HG02852 (cell line): ENCODE measurements around the gene IL17RC.

Experiments
- ATAC-seq: cut with Tn5 transposase; IDR thresholded peaks from one replicate; pipeline ENCODE4 v1.9.1; 2021; ENCODE audit warnings: mild to moderate bottlenecking, moderate library complexity; ENCODE audit not compliant: unreplicated experiment

The IL17RC gene

DNA sequence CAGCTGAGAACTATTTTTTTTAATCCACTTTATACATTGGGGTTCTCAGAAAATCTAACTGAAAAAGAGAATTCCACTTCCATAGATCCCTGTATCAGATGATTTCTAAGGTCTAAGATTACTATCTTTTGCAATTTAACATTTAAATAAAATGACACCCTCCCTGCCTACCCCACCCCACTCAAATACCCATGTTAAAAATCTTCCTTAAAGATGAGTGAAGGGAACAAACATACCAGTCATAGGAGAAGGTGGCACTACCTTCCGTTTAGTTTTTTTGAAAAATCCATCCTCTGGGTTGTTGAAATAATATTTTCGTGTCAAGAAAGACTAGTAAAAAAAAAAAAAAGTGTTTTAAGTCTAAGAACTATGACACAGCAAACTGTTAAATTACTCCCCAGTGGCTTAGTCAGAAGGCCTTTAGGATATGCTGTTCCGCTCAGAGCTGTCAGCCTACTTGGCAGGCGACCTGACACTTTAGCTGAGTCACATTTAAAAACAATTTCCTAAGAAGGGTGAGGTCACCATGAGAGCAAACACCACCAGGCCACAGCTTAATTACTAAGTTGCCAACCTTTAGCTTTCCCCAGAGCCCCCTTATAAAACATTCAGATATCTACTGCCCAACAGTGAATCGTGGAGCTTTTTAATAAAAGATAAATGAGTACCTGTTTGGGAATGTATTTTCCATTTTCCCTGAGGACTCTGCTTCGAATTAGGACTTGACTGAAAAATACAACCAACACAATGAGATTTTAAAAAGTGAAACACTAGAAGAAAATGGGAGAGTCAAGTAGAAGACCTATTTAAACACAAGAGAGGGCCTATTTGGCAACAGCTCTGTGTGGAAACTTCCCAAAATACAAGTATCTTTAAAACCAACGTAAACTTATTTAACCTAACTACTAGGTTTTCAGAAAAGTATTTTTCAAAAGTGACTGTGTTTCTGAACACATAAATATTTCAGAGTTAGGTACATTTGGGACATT, 60.1 kb downstream of the IL17RC start:
- no peak for ATAC-seq

DNA sequence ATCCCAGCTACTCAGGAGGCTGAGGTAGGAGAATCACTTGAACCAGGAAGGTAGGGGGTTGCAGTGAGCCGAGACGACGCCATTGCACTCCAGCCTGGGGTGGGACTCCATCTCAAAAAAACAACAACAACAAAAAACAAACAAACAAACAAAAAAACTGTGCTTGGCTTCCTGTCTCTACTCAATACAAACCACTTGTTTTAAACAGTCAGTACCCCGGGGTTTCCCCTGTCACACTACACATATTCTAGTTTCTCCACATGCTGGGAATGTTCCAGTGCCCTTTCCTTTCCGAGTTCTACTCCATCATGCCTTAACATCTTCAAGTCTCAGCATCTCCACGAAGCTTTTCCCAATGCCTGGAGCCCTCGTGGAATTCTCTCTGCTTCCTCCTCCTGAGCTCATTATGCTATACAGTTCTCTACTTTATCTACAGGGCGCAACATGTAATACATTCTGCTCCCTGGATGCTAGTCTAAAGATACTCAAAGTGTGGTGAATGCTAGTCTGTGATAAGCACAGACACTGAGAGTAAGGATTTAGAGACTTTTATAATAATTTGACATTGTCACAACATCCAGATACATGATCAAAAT, 61.9 kb downstream of the IL17RC start:
- no peak for ATAC-seq

DNA sequence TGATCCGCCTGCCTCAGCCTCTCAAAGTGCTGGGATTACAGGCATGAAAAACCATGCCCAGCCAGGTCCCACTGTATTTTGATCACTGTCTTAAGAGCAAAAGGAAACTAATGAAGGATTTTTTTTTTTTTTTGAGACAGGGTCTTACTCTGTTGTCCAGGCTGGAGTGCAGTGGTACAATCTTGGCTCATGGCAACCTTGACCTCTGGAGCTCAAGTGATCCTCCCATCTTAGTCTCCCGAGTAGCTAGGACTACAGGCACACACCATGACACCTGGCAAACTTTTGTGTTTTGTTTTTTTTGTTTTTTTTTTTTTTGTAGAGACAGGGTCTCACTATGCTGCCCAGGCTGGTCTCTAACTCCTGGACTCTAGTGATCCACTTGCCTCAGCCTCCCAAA, 63.4 kb downstream of the IL17RC start:
- ATAC-seq = no peak
